Glutamatergic neuron (in vitro differentiated cells): Measurements from ENCODE around the gene IL2RG. TPM values are rescaled to one million over a fixed set of nuclear protein-coding genes. Genes with fewer than 3 reads are reported as not detected.

Experiments used
- DNase-seq: peaks from one replicate; pipeline ENCODE4 v3.0.0; 2022
- H3K27ac Mint-ChIP-seq: one replicate; pipeline ENCODE4 v1.8.0; 2020; ENCODE audit warnings: mild to moderate bottlenecking, mixed read lengths, inconsistent platforms; ENCODE audit not compliant: unreplicated experiment
- H3K27me3 Mint-ChIP-seq: one replicate; pipeline ENCODE4 v1.8.0; 2020; ENCODE audit warnings: mild to moderate bottlenecking, moderate library complexity, mixed read lengths, inconsistent platforms; ENCODE audit not compliant: unreplicated experiment
- H3K36me3 Mint-ChIP-seq: one replicate; pipeline ENCODE4 v1.8.0; 2020; ENCODE audit warnings: mild to moderate bottlenecking, mixed read lengths, inconsistent platforms; ENCODE audit not compliant: unreplicated experiment
- H3K4me1 Mint-ChIP-seq: one replicate; pipeline ENCODE4 v1.8.0; 2020; ENCODE audit warnings: mild to moderate bottlenecking, low read depth, mixed read lengths, inconsistent platforms; ENCODE audit not compliant: unreplicated experiment
- H3K4me3 Mint-ChIP-seq: one replicate; pipeline ENCODE4 v1.8.0; 2020; ENCODE audit warnings: mild to moderate bottlenecking, mixed read lengths, inconsistent platforms; ENCODE audit not compliant: unreplicated experiment
- H3K9me3 Mint-ChIP-seq: one replicate; pipeline ENCODE4 v1.8.0; 2020; ENCODE audit warnings: mild to moderate bottlenecking, moderate library complexity, mixed read lengths, inconsistent platforms; ENCODE audit not compliant: unreplicated experiment
- total RNA-seq: library from RNA; stranded (reverse); fragmentation: NEBNext Ultra II Directional; extraction: Animal tissue kit (Norgen Biotek cat#: 25700); gene quantifications from one replicate; pipeline ENCODE4 v1.2.1, GENCODE V29; 2021; ENCODE audit not compliant: unreplicated experiment
- TF ChIP-seq, protein P1 (sequence below): fragments of 200-600 bp; sonication (generic); IDR thresholded peaks from one replicate; pipeline ENCODE4 v1.5.0; 2021; ENCODE audit not compliant: partially characterized antibody, unreplicated experiment

IL2RG gene
- total RNA-seq, 1 donor from 2014 or later = not detected

- Mint-ChIP-seq H3K27me3 (peaks cover 2% of the 10 kb centered on the region), H3K4me1 (peaks cover 21% of the 10 kb centered on the region), H3K4me3 (peak overlapping the region; percentile 75), H3K9me3 (peaks cover 11% of the 10 kb centered on the region), H3K36me3 (no peaks in the 10 kb centered on the region), H3K27ac (no peak overlapping the region)
- TF ChIP-seq, protein P1, sequence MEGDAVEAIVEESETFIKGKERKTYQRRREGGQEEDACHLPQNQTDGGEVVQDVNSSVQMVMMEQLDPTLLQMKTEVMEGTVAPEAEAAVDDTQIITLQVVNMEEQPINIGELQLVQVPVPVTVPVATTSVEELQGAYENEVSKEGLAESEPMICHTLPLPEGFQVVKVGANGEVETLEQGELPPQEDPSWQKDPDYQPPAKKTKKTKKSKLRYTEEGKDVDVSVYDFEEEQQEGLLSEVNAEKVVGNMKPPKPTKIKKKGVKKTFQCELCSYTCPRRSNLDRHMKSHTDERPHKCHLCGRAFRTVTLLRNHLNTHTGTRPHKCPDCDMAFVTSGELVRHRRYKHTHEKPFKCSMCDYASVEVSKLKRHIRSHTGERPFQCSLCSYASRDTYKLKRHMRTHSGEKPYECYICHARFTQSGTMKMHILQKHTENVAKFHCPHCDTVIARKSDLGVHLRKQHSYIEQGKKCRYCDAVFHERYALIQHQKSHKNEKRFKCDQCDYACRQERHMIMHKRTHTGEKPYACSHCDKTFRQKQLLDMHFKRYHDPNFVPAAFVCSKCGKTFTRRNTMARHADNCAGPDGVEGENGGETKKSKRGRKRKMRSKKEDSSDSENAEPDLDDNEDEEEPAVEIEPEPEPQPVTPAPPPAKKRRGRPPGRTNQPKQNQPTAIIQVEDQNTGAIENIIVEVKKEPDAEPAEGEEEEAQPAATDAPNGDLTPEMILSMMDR = no peak
- no peak for DNase-seq
Measured at GRCh38 chrX:71098951-71099506, 12.3 kb downstream of the IL2RG start.

- TF ChIP-seq, protein P1 = peak; percentile 45
- DNase-seq = peak; percentile 53
- Mint-ChIP-seq H3K36me3 (no peaks in the 10 kb centered on the region), H3K4me1 (peaks cover 19% of the 10 kb centered on the region), H3K27me3 (peaks cover 1% of the 10 kb centered on the region), H3K4me3 (peak overlapping the region; percentile 75), H3K27ac (no peak overlapping the region), H3K9me3 (peaks cover 10% of the 10 kb centered on the region)
Measured at GRCh38 chrX:71098302-71098701, 13.1 kb downstream of the IL2RG start.

DNA sequence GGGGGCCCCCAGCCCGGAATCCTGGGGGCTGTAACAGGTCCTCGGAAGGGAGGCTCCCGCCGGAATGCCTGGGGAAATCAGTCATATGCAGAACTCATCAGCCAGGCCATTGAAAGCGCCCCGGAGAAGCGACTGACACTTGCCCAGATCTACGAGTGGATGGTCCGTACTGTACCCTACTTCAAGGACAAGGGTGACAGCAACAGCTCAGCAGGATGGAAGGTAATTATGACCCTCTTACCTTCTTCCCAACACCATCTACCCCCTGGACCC, 14.7 kb downstream of the IL2RG start:
- Mint-ChIP-seq H3K27ac (no peak overlapping the region), H3K27me3 (no peaks in the 10 kb centered on the region), H3K4me3 (peak overlapping the region; percentile 93), H3K9me3 (peaks cover 9% of the 10 kb centered on the region), H3K4me1 (peaks cover 17% of the 10 kb centered on the region), H3K36me3 (no peaks in the 10 kb centered on the region)
- DNase-seq = no peak
- TF ChIP-seq, protein P1 = no peak

- peak overlapping the region; percentile 93 for H3K4me3 Mint-ChIP-seq
- no peaks in the 10 kb centered on the region for H3K36me3 Mint-ChIP-seq
- no peak overlapping the region for H3K27ac Mint-ChIP-seq
- DNase-seq = peak; percentile 23
- H3K27me3 Mint-ChIP-seq = no peaks in the 10 kb centered on the region
- H3K4me1 Mint-ChIP-seq = peaks cover 12% of the 10 kb centered on the region
- TF ChIP-seq, protein P1 = no peak
- H3K9me3 Mint-ChIP-seq = peaks cover 9% of the 10 kb centered on the region
Measured at GRCh38 chrX:71095981-71096759, 15.2 kb downstream of the IL2RG start.

- TF ChIP-seq, protein P1 = no peak
- H3K4me3 Mint-ChIP-seq = peak within 1 kb of the TSS; percentile 93
- H3K9me3 Mint-ChIP-seq = peaks cover 9% of the 10 kb centered on the region
- H3K36me3 Mint-ChIP-seq = no peaks in the 10 kb centered on the region
- DNase-seq = peak; percentile 88
- H3K27me3 Mint-ChIP-seq = no peaks in the 10 kb centered on the region
- peak within 1 kb of the TSS; percentile 22 for H3K27ac Mint-ChIP-seq
- H3K4me1 Mint-ChIP-seq = peaks cover 9% of the 10 kb centered on the region
Measured at GRCh38 chrX:71095555-71095980, 15.8 kb downstream of the IL2RG start, which contains the start of gene FOXO4. FOXO4 (plus strand) TSS chrX:71095851; CDS start chrX:71096529, 678 bp downstream.
